ENCODE measurements around the gene GPR65.

Gene GPR65

GRCh38 chr14:88040146-88040545, 35.2 kb downstream of the GPR65 start:
- no peak for FAIRE-seq

DNA sequence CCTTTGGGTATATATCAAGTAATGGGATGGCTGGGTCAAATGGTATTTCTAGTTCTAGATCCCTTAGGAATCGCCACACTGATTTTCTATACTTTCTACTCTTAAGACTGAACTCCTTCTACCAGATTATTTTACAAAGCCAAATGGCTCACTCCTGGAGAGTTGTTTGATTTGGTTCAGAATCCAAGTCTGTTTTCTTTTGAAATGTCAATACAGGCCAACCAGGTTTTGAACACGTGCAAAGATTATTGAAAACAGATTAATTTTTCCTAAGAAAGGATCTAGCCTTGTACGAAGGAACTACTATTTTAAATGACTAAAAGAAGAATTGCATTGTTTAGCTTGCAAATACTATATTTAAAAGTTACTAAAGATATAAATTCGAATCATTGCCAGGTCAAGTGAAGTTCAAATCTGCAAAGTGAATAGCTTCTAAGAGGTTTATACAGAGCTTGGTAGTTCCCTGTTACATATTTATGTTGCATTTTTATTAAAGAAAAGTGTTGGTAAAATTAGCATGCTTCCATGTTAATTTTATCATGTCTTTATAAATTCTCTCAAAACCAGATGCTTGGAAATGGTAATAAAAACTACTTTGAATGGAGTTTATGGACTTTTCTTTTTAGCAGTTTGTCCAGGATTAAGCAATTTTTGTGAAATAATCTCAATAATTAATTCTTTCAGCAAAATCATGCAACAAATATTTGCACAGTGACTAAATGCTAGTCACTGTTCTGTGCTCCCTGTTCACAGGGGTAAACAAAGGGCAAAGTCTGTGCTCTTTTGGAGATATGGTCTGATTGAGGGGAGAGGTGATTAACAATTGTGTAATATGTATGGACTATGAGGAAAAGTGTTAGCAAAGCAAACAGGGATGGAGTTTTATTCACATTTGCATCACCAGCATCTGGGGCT, 38.9 kb downstream of the GPR65 start:
- no peak for FAIRE-seq

- no peak for FAIRE-seq
Observed at GRCh38 chr14:88044444-88044758, 39.5 kb downstream of the GPR65 start.

- FAIRE-seq, result no peak
Observed at GRCh38 chr14:88044776-88045446, 40.0 kb downstream of the GPR65 start.

- no peak for FAIRE-seq
Observed at GRCh38 chr14:88045705-88046104, 40.8 kb downstream of the GPR65 start.

DNA sequence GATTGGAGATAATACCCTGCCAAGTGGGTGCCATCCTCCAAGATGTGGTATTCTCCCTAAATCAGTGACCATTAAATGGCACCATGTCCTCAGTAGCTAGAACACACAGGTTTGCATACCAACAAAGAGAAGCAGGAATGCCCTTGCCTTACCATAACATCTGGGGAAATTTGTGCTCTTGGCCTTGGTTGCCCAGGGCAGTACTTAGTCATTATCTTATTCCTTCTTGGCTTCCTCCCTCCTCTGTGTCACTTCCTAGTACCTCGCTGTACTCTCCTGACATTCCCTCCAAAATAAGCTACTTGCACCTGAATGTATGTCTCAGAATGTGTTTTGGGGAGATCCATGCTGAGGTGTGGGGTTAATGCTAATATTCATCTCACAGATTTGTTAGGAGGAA, 43.4 kb downstream of the GPR65 start:
- FAIRE-seq, result no peak

GRCh38 chr14:88049266-88049665, 44.3 kb downstream of the GPR65 start:
- no peak for FAIRE-seq

- FAIRE-seq, result no peak
Observed at GRCh38 chr14:88049936-88050335, 45.0 kb downstream of the GPR65 start.

GRCh38 chr14:88060576-88060975, 55.6 kb downstream of the GPR65 start:
- FAIRE-seq, result no peak

DNA sequence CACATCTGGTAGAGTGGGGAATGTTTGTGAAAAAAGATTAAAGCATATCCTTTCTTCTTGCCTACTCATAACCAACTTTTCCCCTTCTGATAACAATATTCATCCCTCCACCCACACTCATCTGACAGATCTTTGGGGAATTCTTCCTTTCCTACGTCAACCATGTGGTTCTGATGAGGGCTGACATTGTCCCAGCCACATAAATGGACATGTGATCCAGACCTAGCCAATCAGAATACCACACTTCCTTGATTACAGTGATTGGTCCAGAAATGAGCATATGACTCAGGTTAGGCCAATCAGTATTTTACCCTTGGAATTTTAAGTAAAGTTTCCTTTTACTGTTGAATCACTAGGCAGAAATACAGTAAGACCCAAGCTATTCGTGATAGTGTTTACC, 58.9 kb downstream of the GPR65 start:
- FAIRE-seq, result no peak
